H9 (cell line): ENCODE measurements around the gene SULF2. TPM values are rescaled to one million over a fixed set of nuclear protein-coding genes. Genes with fewer than 3 reads are reported as not detected.

Source experiments
- DNase-seq: peaks from one replicate; pipeline ENCODE4 v3.0.0-alpha.2; 2017
- H2AFZ ChIP-seq: one replicate; pipeline ENCODE4 v1.6.1; 2013; ENCODE audit warnings: mild to moderate bottlenecking, low read length, control low read depth, moderate library complexity
- H2AK5ac ChIP-seq: 2 replicates; pipeline ENCODE4 v1.6.1; 2013; ENCODE audit warnings: low read length, control low read depth, mixed read lengths; ENCODE audit not compliant: insufficient read length
- H2BK120ac ChIP-seq: one replicate; pipeline ENCODE4 v1.6.1; 2013; ENCODE audit warnings: low read depth, mild to moderate bottlenecking, low read length, control low read depth, inconsistent platforms; ENCODE audit not compliant: poor library complexity, severe bottlenecking
- H2BK12ac ChIP-seq: 2 replicates; pipeline ENCODE4 v1.6.1; 2013; ENCODE audit warnings: low read length, control low read depth, mixed read lengths, low read depth; ENCODE audit not compliant: insufficient read length
- H2BK15ac ChIP-seq: 2 replicates; pipeline ENCODE4 v1.6.1; 2013; ENCODE audit warnings: low read depth, low read length, control low read depth
- H2BK20ac ChIP-seq: one replicate; pipeline ENCODE4 v1.6.1; 2013; ENCODE audit warnings: low read depth, mild to moderate bottlenecking, low read length, control low read depth, inconsistent platforms; ENCODE audit not compliant: poor library complexity, severe bottlenecking
- H2BK5ac ChIP-seq: 2 replicates; pipeline ENCODE4 v1.6.1; 2013; ENCODE audit warnings: low read length, control low read depth, mixed read lengths; ENCODE audit not compliant: insufficient read length
- H3K14ac ChIP-seq: 2 replicates; pipeline ENCODE4 v1.6.1; 2013; ENCODE audit warnings: low read length, control low read depth; ENCODE audit not compliant: insufficient read depth
- H3K18ac ChIP-seq: 2 replicates; pipeline ENCODE4 v1.6.1; 2013; ENCODE audit warnings: low read depth, mild to moderate bottlenecking, mixed read lengths, low read length, control low read depth; ENCODE audit not compliant: insufficient read length
- H3K23ac ChIP-seq: 2 replicates; pipeline ENCODE4 v1.6.1; 2013; ENCODE audit warnings: low read length, control low read depth, mixed read lengths, low read depth; ENCODE audit not compliant: insufficient read length
- H3K23me2 ChIP-seq: 2 replicates; pipeline ENCODE4 v1.6.1; 2013; ENCODE audit warnings: low read depth, mild to moderate bottlenecking, mixed read lengths, low read length, control low read depth; ENCODE audit not compliant: insufficient read length, poor library complexity, severe bottlenecking
- H3K27ac ChIP-seq: 2 replicates; pipeline ENCODE4 v1.5.1; 2013; ENCODE audit warnings: low read length, control low read depth, mixed read lengths, low read depth; ENCODE audit not compliant: insufficient read length
- H3K27me3 ChIP-seq: 2 replicates; pipeline ENCODE4 v1.6.1; 2013; ENCODE audit warnings: low read length, control low read depth, inconsistent platforms; ENCODE audit not compliant: insufficient read depth
- H3K4ac ChIP-seq: 2 replicates; pipeline ENCODE4 v1.6.1; 2013; ENCODE audit warnings: low read depth, mild to moderate bottlenecking, control low read depth, inconsistent platforms, low read length, moderate library complexity
- H3K4me1 ChIP-seq: 2 replicates; pipeline ENCODE4 v1.6.1; 2013; ENCODE audit warnings: low read length, control low read depth, inconsistent platforms; ENCODE audit not compliant: insufficient read depth
- H3K4me2 ChIP-seq: 2 replicates; pipeline ENCODE4 v1.6.1; 2013; ENCODE audit warnings: low read length, control low read depth, mixed read lengths; ENCODE audit not compliant: insufficient read length, insufficient read depth
- H3K56ac ChIP-seq: 2 replicates; pipeline ENCODE4 v1.6.1; 2013; ENCODE audit warnings: low read depth, mild to moderate bottlenecking, mixed read lengths, low read length, control low read depth; ENCODE audit not compliant: insufficient read length
- H3K79me1 ChIP-seq: 2 replicates; pipeline ENCODE4 v1.6.1; 2013; ENCODE audit warnings: low read depth, mild to moderate bottlenecking, moderate library complexity, low read length, control low read depth, inconsistent platforms; ENCODE audit not compliant: insufficient read depth, poor library complexity, severe bottlenecking
- H3K79me2 ChIP-seq: 2 replicates; pipeline ENCODE4 v1.6.1; 2013; ENCODE audit warnings: low read length, control low read depth, inconsistent platforms; ENCODE audit not compliant: insufficient read depth
- H3K9ac ChIP-seq: 2 replicates; pipeline ENCODE4 v1.6.1; 2013; ENCODE audit warnings: low read length, control low read depth, mixed read lengths; ENCODE audit not compliant: insufficient read length; ENCODE audit errors: extremely low read depth
- H3K9me3 ChIP-seq: one replicate; pipeline ENCODE4 v1.6.1; 2013; ENCODE audit warnings: low read depth, low read length, inconsistent platforms; ENCODE audit not compliant: control insufficient read depth
- H3T11ph ChIP-seq: one replicate; pipeline ENCODE4 v1.6.1; 2013; ENCODE audit warnings: mild to moderate bottlenecking, low read length, control low read depth, inconsistent platforms
- H4K20me1 ChIP-seq: one replicate; pipeline ENCODE4 v1.6.1; 2013; ENCODE audit not compliant: control insufficient read depth, insufficient read length, insufficient read depth
- H4K5ac ChIP-seq: 2 replicates; pipeline ENCODE4 v1.6.1; 2013; ENCODE audit warnings: low read depth, mild to moderate bottlenecking, mixed read lengths, low read length, control low read depth; ENCODE audit not compliant: insufficient read length
- H4K8ac ChIP-seq: replicated peaks from 2 replicates; pipeline ENCODE4 v1.6.1; 2013; ENCODE audit warnings: low read length, control low read depth, mixed read lengths, low read depth; ENCODE audit not compliant: insufficient read length
- H4K91ac ChIP-seq: 2 replicates; pipeline ENCODE4 v1.6.1; 2013; ENCODE audit warnings: low read depth, mild to moderate bottlenecking, moderate library complexity, mixed read lengths, low read length, control low read depth; ENCODE audit not compliant: insufficient read length
- H3K27ac Mint-ChIP-seq, 3 experiments: 2 replicates in 2 of 3; 3 replicates in 1 of 3; pipeline ENCODE4 v1.8.0; 2020 to 2021; ENCODE audit warnings: mixed read lengths in 3 of 3, mild to moderate bottlenecking in 1 of 3, moderate library complexity in 1 of 3
- H3K27me3 Mint-ChIP-seq: 2 replicates; pipeline ENCODE4 v1.8.0; 2021; ENCODE audit warnings: low read depth, mild to moderate bottlenecking, moderate library complexity, mixed read lengths
- H3K36me3 Mint-ChIP-seq, 3 experiments: 2 replicates in 2 of 3; 3 replicates in 1 of 3; pipeline ENCODE4 v1.8.0; 2020 to 2021; ENCODE audit warnings: low read depth in 3 of 3, mixed read lengths in 3 of 3; ENCODE audit not compliant: insufficient read depth in 1 of 3
- H3K4me1 Mint-ChIP-seq, 2 experiments: 2 replicates each; pipeline ENCODE4 v1.8.0; 2020; ENCODE audit warnings: mixed read lengths in 2 of 2
- H3K4me3 Mint-ChIP-seq, 2 experiments: 2 replicates in 1 of 2; 3 replicates in 1 of 2; pipeline ENCODE4 v1.8.0; 2020 to 2021; ENCODE audit warnings: mild to moderate bottlenecking in 2 of 2, mixed read lengths in 2 of 2, moderate library complexity in 1 of 2
- H3K9me3 Mint-ChIP-seq, 2 experiments: 2 replicates in 1 of 2; 3 replicates in 1 of 2; pipeline ENCODE4 v1.8.0; 2020; ENCODE audit warnings: mild to moderate bottlenecking in 2 of 2, mixed read lengths in 2 of 2, moderate library complexity in 1 of 2
- WGBS: extraction: QIAGEN DNeasy Blood & Tissue Kit; methylation state at CpG from one replicate; pipeline ENCODE4 v1.1.7; 2013; ENCODE audit warnings: missing lambda C conversion rate, low lambda C conversion rate, mixed read lengths; ENCODE audit not compliant: insufficient read length; ENCODE audit errors: extremely low coverage; 5-methylcytosine and 5-hydroxymethylcytosine counted together
- total RNA-seq: library from RNA; stranded (reverse); gene quantifications from 2 replicates; pipeline ENCODE4 v1.2.1, GENCODE V29; 2021
- TF ChIP-seq, protein P1 (sequence below): fragments of 200-600 bp; sonication (generic); conservative IDR thresholded peaks from 3 replicates; pipeline ENCODE4 v1.8.0; 2021; ENCODE audit warnings: antibody characterized with exemption, mild to moderate bottlenecking

The SULF2 gene
- total RNA-seq, 1 experiment from 2014 or later: 31.2 TPM

DNA sequence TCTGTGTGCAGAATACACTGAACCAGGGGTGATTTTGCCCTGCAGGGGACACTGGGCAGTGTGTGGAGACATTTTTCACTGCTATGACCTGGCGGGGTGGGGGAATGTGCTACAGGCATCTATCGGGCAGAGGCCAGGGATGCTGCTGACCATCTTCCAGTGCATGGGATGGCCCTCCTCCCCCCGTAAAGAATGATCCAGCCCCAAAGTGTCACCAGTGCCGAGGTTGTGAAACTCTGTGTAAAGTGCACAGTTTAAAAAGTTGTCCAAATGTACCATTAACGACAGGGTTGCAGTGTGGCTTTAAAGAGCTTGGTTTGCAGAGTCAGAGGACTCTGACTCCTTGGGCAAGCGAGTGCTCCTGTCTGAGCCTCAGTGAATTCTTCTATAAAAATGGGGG, 72.1 kb downstream of the SULF2 start:
- Histone ChIP-seq H3K9ac (no peak overlapping the region), H4K8ac (no peak overlapping the region), H3K4ac (no peak overlapping the region), H3K14ac (no peak overlapping the region), H2BK5ac (no peak overlapping the region), H4K5ac (no peak overlapping the region), H3K23me2 (no peaks in the 10 kb centered on the region), H3K4me2 (no peak overlapping the region), H3K79me2 (no peaks in the 10 kb centered on the region), H3K18ac (no peak overlapping the region), H3K27me3 (no peaks in the 10 kb centered on the region), H3T11ph (no peak overlapping the region), H2AFZ (no peak overlapping the region), H2BK12ac (no peak overlapping the region), H4K91ac (no peak overlapping the region), H3K9me3 (no peaks in the 10 kb centered on the region), H3K56ac (no peak overlapping the region), H2AK5ac (no peak overlapping the region), H3K27ac (no peak overlapping the region), H2BK20ac (no peak overlapping the region), H2BK120ac (no peak overlapping the region), H2BK15ac (no peak overlapping the region), H3K79me1 (no peaks in the 10 kb centered on the region), H4K20me1 (peaks cover 2% of the 10 kb centered on the region), H3K23ac (no peak overlapping the region), H3K4me1 (no peaks in the 10 kb centered on the region)
- no peaks in the 10 kb centered on the region for H3K36me3 Mint-ChIP-seq
- WGBS: no CpG with 5 or more reads among the region's 6 CpGs
- H3K27me3 Mint-ChIP-seq: peaks cover 2% of the 10 kb centered on the region; the same call in 1 of the 2 replicates
- H3K4me3 Mint-ChIP-seq: no peak overlapping the region
- no peak overlapping the region for H3K27ac Mint-ChIP-seq
- peaks cover 10 to 15% of the 10 kb centered on the region in 2 experiments for H3K4me1 Mint-ChIP-seq
- DNase-seq: no peak
- TF ChIP-seq, protein P1, sequence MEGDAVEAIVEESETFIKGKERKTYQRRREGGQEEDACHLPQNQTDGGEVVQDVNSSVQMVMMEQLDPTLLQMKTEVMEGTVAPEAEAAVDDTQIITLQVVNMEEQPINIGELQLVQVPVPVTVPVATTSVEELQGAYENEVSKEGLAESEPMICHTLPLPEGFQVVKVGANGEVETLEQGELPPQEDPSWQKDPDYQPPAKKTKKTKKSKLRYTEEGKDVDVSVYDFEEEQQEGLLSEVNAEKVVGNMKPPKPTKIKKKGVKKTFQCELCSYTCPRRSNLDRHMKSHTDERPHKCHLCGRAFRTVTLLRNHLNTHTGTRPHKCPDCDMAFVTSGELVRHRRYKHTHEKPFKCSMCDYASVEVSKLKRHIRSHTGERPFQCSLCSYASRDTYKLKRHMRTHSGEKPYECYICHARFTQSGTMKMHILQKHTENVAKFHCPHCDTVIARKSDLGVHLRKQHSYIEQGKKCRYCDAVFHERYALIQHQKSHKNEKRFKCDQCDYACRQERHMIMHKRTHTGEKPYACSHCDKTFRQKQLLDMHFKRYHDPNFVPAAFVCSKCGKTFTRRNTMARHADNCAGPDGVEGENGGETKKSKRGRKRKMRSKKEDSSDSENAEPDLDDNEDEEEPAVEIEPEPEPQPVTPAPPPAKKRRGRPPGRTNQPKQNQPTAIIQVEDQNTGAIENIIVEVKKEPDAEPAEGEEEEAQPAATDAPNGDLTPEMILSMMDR: no peak
- no peaks in the 10 kb centered on the region for H3K9me3 Mint-ChIP-seq
